Measurements from ENCODE around the gene CCDC192. TPM values are rescaled to one million over a fixed set of nuclear protein-coding genes. Genes with fewer than 3 reads are reported as not detected.

CCDC192 gene
- total and polyA plus RNA-seq, 2 experiments from 2014 or later, result 0.40 TPM; not detected in 1

DNA sequence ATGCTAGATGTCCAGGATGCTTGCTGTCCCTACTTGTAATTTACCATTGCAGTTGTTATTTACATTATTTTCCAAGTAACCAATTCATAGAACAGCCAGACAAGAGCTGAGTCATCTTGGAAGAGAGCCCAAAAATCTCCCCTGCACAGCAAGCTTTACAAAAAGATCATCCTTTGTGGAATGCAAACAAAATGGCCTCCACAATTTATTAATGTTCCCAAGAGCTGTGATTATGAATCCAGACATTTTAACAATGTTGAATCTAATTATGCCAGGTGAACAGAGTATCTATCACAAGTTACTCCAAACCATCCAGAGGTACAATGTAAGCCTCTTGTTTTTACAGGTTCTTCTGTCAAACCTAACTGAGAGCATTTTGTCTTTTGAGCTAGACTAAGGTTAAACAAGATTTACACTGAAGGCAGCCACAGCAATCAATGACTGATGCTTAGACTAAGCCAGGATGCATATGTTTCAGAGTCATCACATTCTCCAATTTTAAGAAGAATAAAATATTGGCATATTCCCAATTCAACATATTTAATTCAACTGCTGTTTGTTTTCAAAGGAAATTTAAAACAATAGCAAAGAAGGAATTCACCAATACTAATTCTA, 285.1 kb downstream of the CCDC192 start:
- TF ChIP-seq EZH2phosphoT487 (IDR thresholded peaks at IDR 0.05; ENCODE audit: unreplicated experiment) (no peak), JUNB (IDR thresholded peaks at IDR 0.05; ENCODE audit: unreplicated experiment) (no peak), EZH2 (IDR thresholded peaks at IDR 0.05; ENCODE audit: low read depth, unreplicated experiment) (no peak), ZNF331 (CRISPR knock-in tag; IDR thresholded peaks at IDR 0.05; ENCODE audit: low read depth) (no peak), POLR2AphosphoS5 (IDR thresholded peaks at IDR 0.05; ENCODE audit: low read depth) (no peak), ZNF114 (CRISPR knock-in tag; IDR thresholded peaks at IDR 0.05) (no peak), NANOG (IDR thresholded peaks at IDR 0.05; ENCODE audit: borderline replicate concordance) (no peak), CREB1 (CRISPR knock-in tag; IDR thresholded peaks at IDR 0.05; ENCODE audit: low read depth) (no peak), STAT1 (IDR thresholded peaks at IDR 0.05; ENCODE audit: unreplicated experiment) (no peak)
- TF ChIP-seq, protein P1, sequence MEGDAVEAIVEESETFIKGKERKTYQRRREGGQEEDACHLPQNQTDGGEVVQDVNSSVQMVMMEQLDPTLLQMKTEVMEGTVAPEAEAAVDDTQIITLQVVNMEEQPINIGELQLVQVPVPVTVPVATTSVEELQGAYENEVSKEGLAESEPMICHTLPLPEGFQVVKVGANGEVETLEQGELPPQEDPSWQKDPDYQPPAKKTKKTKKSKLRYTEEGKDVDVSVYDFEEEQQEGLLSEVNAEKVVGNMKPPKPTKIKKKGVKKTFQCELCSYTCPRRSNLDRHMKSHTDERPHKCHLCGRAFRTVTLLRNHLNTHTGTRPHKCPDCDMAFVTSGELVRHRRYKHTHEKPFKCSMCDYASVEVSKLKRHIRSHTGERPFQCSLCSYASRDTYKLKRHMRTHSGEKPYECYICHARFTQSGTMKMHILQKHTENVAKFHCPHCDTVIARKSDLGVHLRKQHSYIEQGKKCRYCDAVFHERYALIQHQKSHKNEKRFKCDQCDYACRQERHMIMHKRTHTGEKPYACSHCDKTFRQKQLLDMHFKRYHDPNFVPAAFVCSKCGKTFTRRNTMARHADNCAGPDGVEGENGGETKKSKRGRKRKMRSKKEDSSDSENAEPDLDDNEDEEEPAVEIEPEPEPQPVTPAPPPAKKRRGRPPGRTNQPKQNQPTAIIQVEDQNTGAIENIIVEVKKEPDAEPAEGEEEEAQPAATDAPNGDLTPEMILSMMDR (conservative IDR thresholded peaks at IDR 0.05; ENCODE audit: low read depth in 2 of 2), result no peak
- TF ChIP-seq, protein P2, sequence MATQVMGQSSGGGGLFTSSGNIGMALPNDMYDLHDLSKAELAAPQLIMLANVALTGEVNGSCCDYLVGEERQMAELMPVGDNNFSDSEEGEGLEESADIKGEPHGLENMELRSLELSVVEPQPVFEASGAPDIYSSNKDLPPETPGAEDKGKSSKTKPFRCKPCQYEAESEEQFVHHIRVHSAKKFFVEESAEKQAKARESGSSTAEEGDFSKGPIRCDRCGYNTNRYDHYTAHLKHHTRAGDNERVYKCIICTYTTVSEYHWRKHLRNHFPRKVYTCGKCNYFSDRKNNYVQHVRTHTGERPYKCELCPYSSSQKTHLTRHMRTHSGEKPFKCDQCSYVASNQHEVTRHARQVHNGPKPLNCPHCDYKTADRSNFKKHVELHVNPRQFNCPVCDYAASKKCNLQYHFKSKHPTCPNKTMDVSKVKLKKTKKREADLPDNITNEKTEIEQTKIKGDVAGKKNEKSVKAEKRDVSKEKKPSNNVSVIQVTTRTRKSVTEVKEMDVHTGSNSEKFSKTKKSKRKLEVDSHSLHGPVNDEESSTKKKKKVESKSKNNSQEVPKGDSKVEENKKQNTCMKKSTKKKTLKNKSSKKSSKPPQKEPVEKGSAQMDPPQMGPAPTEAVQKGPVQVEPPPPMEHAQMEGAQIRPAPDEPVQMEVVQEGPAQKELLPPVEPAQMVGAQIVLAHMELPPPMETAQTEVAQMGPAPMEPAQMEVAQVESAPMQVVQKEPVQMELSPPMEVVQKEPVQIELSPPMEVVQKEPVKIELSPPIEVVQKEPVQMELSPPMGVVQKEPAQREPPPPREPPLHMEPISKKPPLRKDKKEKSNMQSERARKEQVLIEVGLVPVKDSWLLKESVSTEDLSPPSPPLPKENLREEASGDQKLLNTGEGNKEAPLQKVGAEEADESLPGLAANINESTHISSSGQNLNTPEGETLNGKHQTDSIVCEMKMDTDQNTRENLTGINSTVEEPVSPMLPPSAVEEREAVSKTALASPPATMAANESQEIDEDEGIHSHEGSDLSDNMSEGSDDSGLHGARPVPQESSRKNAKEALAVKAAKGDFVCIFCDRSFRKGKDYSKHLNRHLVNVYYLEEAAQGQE (IDR thresholded peaks at IDR 0.05; ENCODE audit: unreplicated experiment), result no peak
- TF ChIP-seq, protein P3, sequence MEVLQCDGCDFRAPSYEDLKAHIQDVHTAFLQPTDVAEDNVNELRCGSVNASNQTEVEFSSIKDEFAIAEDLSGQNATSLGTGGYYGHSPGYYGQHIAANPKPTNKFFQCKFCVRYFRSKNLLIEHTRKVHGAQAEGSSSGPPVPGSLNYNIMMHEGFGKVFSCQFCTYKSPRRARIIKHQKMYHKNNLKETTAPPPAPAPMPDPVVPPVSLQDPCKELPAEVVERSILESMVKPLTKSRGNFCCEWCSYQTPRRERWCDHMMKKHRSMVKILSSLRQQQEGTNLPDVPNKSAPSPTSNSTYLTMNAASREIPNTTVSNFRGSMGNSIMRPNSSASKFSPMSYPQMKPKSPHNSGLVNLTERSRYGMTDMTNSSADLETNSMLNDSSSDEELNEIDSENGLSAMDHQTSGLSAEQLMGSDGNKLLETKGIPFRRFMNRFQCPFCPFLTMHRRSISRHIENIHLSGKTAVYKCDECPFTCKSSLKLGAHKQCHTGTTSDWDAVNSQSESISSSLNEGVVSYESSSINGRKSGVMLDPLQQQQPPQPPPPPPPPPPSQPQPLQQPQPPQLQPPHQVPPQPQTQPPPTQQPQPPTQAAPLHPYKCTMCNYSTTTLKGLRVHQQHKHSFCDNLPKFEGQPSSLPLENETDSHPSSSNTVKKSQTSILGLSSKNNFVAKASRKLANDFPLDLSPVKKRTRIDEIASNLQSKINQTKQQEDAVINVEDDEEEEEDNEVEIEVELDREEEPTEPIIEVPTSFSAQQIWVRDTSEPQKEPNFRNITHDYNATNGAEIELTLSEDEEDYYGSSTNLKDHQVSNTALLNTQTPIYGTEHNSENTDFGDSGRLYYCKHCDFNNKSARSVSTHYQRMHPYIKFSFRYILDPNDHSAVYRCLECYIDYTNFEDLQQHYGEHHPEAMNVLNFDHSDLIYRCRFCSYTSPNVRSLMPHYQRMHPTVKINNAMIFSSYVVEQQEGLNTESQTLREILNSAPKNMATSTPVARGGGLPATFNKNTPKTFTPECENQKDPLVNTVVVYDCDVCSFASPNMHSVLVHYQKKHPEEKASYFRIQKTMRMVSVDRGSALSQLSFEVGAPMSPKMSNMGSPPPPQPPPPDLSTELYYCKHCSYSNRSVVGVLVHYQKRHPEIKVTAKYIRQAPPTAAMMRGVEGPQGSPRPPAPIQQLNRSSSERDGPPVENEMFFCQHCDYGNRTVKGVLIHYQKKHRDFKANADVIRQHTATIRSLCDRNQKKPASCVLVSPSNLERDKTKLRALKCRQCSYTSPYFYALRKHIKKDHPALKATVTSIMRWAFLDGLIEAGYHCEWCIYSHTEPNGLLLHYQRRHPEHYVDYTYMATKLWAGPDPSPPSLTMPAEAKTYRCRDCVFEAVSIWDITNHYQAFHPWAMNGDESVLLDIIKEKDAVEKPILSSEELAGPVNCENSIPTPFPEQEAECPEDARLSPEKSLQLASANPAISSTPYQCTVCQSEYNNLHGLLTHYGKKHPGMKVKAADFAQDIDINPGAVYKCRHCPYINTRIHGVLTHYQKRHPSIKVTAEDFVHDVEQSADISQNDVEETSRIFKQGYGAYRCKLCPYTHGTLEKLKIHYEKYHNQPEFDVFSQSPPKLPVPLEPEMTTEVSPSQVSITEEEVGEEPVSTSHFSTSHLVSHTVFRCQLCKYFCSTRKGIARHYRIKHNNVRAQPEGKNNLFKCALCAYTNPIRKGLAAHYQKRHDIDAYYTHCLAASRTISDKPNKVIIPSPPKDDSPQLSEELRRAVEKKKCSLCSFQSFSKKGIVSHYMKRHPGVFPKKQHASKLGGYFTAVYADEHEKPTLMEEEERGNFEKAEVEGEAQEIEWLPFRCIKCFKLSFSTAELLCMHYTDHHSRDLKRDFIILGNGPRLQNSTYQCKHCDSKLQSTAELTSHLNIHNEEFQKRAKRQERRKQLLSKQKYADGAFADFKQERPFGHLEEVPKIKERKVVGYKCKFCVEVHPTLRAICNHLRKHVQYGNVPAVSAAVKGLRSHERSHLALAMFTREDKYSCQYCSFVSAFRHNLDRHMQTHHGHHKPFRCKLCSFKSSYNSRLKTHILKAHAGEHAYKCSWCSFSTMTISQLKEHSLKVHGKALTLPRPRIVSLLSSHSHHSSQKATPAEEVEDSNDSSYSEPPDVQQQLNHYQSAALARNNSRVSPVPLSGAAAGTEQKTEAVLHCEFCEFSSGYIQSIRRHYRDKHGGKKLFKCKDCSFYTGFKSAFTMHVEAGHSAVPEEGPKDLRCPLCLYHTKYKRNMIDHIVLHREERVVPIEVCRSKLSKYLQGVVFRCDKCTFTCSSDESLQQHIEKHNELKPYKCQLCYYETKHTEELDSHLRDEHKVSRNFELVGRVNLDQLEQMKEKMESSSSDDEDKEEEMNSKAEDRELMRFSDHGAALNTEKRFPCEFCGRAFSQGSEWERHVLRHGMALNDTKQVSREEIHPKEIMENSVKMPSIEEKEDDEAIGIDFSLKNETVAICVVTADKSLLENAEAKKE (CRISPR knock-in tag; IDR thresholded peaks at IDR 0.05), result no peak
- TF ChIP-seq, protein P4, sequence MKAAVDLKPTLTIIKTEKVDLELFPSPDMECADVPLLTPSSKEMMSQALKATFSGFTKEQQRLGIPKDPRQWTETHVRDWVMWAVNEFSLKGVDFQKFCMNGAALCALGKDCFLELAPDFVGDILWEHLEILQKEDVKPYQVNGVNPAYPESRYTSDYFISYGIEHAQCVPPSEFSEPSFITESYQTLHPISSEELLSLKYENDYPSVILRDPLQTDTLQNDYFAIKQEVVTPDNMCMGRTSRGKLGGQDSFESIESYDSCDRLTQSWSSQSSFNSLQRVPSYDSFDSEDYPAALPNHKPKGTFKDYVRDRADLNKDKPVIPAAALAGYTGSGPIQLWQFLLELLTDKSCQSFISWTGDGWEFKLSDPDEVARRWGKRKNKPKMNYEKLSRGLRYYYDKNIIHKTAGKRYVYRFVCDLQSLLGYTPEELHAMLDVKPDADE (IDR thresholded peaks at IDR 0.05), result no peak
- no peak for DNase-seq (ENCODE audit: low spot score)

More for the DNA sequence above, 285.1 kb downstream of the CCDC192 start:
- H3K36me3 ChIP-seq (ENCODE audit: insufficient read depth), result no peaks in the 10 kb centered on the region
- Mint-ChIP-seq H3K4me1 (no peaks in the 10 kb centered on the region; the same call in 2 of the 3 replicates), H3K27ac (no peak overlapping the region), H3K4me3 (no peak overlapping the region), H3K27me3 (ENCODE audit: insufficient read depth, low read depth, poor library complexity) (peaks cover 2% of the 10 kb centered on the region), H3K9me3 (no peaks in the 10 kb centered on the region), H3K36me3 (ENCODE audit: low read depth) (no peaks in the 10 kb centered on the region)
- no peak for ATAC-seq
- H3K4me2 ChIP-seq, result no peak overlapping the region
- no peaks in the 10 kb centered on the region for H3K27me3 ChIP-seq (ENCODE audit: insufficient read depth)
- no peaks in the 10 kb centered on the region for H3K9me2 ChIP-seq (ENCODE audit: insufficient read depth)
- no peak overlapping the region for H3K27ac ChIP-seq (ENCODE audit: low read depth)
- no peaks in the 10 kb centered on the region for H4K20me1 ChIP-seq (replicated peaks; ENCODE audit: insufficient read depth)
- no peaks in the 10 kb centered on the region for H3K4me1 ChIP-seq (ENCODE audit: insufficient read depth)
- H3F3A ChIP-seq (replicated peaks; ENCODE audit: low read depth), result no peaks in the 10 kb centered on the region
- no peak overlapping the region for H2AFZ ChIP-seq
- no peaks in the 10 kb centered on the region for H3K79me2 ChIP-seq (replicated peaks; ENCODE audit: insufficient read depth)
- H3K4me3 ChIP-seq, result no peak overlapping the region
